ENCODE data around the gene CSNK1A1L.

The CSNK1A1L gene

DNA sequence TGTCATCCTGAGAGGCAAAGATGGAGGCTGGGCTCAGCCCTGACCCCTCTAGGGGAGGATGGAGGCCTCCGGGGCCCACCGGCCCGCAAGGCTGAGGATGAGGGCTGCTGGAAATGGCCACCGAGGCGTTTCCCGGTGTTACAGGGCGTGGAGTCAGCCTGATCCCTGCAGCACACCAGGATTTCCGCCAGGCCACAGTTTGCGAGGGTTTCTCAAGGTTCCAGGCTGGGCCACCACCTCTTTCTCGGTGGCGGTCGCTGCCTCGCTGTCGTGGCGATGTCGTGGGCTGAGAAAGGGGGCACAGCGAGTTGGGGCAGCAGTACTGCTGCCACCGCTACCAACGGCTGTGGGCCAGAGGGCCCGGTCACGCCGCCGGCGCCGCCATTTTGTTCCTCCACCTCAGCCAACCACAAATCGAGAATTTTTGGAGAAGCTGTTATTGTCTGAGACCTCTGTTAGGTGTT is at the start of gene CSNK1A1L:
Gene CSNK1A1L, minus strand, starts transcription at position 414 of the 464 bp plus-strand sequence. Its CDS starts 408 bp downstream, at position 6.
- DNase-seq = no peak
- no peak for TF ChIP-seq GATA1 (IDR thresholded peaks at IDR 0.05; ENCODE audit: low read depth, low read length)

DNA sequence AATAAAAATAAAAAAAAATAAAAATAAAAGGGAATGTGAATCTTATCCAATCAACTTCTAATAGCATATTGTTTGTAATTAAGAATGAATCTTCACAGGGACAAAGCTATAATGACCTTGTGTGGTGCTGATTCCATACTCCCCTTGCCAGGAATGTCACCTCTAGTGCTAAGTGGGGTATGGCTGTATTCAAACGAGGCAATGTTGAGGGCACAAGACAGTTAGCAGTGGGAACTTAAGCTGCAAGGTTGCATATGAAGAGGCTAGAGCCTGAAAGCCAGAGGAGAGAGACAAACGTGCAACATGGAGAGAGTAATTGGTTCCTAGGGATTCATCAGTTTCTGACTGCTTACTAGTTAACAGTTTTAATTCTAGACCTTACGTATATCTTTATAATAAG is 43.9 kb upstream of the CSNK1A1L start:
- no peak for TF ChIP-seq POLR2A (IDR thresholded peaks at IDR 0.05; ENCODE audit: low read length)

DNA sequence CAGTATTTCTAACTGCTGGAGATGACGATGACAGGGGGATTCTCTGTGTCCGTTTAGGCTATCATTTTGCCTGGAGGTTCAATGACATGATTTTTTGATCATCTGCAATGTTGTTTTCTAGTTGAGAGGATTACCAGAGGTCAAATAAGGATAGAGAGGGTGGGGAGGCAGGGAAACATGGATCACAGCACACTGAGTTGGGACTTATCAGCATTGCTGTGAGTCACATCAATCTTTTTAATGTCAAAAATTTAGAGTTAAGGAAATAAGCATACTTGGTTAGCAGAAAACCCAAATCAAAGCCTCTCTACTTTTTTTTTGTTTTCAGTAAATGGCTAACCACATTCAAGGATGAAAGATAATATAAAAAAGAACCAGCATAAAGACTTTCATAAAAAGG is 43.0 kb upstream of the CSNK1A1L start:
- TF ChIP-seq GATA1 (IDR thresholded peaks at IDR 0.05; ENCODE audit: low read depth, low read length) (no peak), POLR2A (IDR thresholded peaks at IDR 0.05; ENCODE audit: low read length) (no peak)
- no peak for DNase-seq

More for the DNA sequence above, 43.9 kb upstream of the CSNK1A1L start:
- DNase-seq = no peak

DNA sequence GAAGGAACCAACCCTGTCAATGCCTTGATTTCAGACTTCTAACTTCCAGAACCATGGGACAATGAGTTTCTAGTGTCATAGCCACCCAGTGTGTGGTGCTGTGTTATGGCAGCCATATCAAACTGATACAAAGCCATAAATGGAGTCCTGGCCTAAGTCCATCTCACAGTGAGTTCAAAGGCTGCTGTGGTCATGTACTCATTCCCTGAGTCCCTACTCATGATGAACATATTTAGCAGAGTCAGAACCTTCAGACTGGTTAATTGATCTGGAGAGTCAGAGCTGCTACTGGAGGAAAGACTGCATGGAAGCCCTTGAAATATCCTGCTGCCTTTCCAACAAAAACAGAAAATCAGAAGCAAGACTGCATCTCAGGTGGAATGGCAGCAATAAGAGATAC is 39.2 kb upstream of the CSNK1A1L start:
- TF ChIP-seq POLR2A (IDR thresholded peaks at IDR 0.05; ENCODE audit: low read length) = no peak
- no peak for TF ChIP-seq GATA1 (IDR thresholded peaks at IDR 0.05; ENCODE audit: low read depth, low read length)
- DNase-seq = no peak

DNA sequence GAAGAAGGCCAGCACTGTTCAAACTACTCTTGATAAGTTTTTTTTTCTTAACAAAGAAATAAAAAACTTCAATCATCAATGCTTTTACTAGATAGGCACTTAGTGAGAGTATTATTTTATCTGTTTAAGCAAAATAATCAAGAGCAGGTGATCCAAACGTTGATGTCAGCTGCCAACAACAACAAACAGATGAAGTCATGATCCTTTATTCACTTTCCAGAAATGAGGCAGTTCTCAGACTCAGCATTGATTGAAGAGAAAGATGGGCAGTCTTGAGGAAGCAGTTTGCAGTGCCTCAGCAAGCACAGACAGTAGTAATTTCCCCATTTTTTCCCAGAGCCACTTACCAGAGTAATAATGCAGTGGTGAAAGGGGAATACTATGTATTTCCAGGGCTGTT is 38.4 kb upstream of the CSNK1A1L start:
- no peak for DNase-seq
- no peak for TF ChIP-seq GATA1 (IDR thresholded peaks at IDR 0.05; ENCODE audit: low read depth, low read length)
- no peak for TF ChIP-seq POLR2A (IDR thresholded peaks at IDR 0.05; ENCODE audit: low read length)

DNA sequence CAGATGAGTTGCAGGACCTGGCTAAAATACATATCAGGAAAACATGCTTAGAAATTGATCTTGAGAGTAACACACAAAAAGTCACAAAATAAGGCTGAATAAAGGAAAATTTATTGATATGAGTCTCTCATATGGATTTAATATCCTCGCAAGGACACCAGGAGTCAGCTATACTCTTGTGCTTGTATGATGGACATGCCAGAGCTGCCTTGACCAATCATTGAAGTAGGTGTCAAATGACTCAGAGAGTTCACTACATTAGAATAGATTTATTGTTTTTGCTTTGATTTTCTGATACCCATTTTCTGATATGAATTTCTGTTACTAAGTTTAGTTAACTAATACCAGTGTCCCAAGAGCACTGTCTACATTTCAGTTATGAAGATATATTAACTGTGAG is 37.4 kb upstream of the CSNK1A1L start:
- no peak for DNase-seq
- TF ChIP-seq POLR2A (IDR thresholded peaks at IDR 0.05; ENCODE audit: low read length) (no peak), GATA1 (IDR thresholded peaks at IDR 0.05; ENCODE audit: low read depth, low read length) (no peak)

DNA sequence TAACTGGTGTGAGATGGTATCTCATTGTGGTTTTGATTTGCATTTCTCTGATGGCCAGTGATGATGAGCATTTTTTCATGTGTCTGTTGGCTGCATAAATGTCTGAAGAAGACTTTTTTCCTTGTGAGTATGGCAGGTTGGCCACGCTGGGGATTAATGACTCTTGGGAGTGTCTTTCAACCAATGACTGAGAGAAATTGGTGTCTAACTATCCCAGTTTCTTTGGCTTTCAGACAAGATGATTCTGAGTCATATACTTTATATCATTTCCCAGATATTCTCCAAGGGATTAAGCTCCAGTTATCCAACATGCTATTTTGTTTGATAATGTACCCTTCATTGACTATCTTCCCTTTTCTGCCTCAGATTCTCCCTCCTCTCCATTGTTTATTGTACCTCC is 35.5 kb upstream of the CSNK1A1L start:
- no peak for DNase-seq
- TF ChIP-seq POLR2A (IDR thresholded peaks at IDR 0.05; ENCODE audit: low read length) (no peak), GATA1 (IDR thresholded peaks at IDR 0.05; ENCODE audit: low read depth, low read length) (no peak)

DNA sequence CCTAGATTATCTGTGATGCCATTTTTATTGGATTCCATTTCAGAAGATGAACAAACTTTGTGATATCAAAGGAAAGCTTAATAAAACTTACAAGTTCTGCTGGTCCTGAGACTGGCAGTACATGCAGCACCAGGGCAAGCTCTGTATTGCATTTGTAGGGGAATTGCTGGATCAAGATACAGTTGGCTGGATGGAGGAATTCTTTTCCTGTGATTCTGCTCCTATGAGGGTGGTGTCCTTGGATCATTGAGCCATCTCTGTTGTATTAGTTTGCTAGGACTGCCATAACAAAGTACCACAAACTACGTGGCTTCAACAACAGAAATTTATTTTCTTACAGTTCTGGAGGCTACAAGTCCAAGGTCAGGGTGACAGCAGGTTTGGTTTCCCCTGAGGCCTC is 33.9 kb upstream of the CSNK1A1L start:
- no peak for DNase-seq
- TF ChIP-seq GATA1 (IDR thresholded peaks at IDR 0.05; ENCODE audit: low read depth, low read length) = no peak
- TF ChIP-seq POLR2A (IDR thresholded peaks at IDR 0.05; ENCODE audit: low read length) = no peak

DNA sequence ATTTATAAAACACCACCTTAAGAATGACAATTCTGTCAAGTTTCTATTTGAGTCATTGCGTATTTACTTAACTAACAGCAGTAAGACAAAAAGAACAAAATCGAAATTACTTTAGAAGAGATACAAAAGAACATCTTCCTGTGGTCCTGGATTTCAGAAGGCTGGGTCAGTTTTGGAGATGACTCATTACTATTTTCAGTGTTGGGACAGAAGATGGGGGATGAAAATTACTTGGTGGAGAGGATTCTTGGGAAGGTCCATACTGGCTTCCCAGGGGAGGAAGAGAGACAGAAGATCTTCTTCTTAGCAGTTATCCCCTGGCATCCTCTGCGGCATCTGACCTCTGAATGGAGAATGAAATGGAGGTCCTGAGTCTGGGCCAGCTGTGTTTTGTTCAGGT is 33.5 kb upstream of the CSNK1A1L start:
- TF ChIP-seq GATA1 (IDR thresholded peaks at IDR 0.05; ENCODE audit: low read depth, low read length) = no peak

DNA sequence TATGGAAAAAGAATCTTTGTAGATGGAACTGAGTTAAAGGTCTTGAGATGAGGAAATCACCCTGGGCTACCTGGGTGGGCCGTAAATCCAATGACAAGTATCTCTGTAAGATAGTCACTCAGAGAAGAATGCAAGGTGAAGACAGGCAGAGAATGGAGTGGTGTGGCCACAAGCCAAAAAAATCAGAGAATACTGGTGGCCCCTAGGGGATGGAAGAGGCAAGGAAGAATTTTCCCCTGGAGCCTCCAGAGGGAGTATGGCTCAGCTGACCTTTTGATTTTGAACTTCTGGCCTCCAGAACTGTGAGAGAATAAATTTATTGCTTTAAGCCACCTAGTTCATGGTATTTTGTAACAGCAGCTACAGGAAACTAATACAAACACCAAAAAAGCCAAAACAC is 32.7 kb upstream of the CSNK1A1L start:
- TF ChIP-seq POLR2A (IDR thresholded peaks at IDR 0.05; ENCODE audit: low read length) = no peak
- TF ChIP-seq GATA1 (IDR thresholded peaks at IDR 0.05; ENCODE audit: low read depth, low read length) = no peak

More for the DNA sequence above, 33.5 kb upstream of the CSNK1A1L start:
- DNase-seq = no peak

DNA sequence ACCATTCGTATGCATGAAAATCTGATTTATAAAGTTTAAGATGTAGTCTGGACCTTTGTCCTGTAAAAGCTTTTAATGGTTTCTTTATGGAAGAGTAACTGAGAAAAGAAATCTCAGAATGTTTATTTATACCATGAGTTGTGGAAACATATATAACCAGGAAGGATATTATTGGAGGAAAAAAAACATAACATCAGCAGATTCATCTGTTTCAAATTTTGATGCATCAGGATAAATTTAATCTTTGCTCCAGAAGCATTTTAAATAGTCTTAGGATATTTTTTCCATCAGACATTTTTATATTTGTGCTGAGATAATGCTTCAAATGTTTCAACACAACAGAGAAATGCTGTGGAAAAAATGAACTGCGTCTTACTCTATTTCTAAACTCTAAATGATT is 31.2 kb upstream of the CSNK1A1L start:
- no peak for DNase-seq
- TF ChIP-seq POLR2A (IDR thresholded peaks at IDR 0.05; ENCODE audit: low read length) (no peak), GATA1 (IDR thresholded peaks at IDR 0.05; ENCODE audit: low read depth, low read length) (no peak)

More for the DNA sequence above, 32.7 kb upstream of the CSNK1A1L start:
- DNase-seq = no peak

DNA sequence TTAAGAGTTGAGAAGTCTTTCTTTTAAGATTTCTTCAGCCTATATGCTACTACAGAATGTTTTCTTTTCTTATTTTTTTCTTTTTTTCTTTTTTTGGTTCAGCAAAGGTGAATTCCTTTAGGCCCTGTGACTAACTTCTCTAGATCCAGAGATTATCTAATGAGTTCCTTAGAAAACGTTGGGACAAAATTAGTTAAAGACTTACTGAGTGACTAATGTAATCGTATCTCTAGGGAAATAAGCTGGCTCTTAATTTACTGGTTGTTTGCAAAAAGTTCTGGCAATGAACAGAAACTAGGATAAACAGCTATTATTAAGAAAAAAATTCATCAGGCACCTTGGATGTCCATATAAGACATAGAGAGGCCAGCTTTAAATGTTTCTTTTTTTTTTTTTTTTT is 30.7 kb upstream of the CSNK1A1L start:
- no peak for DNase-seq
- TF ChIP-seq POLR2A (IDR thresholded peaks at IDR 0.05; ENCODE audit: low read length) (no peak), GATA1 (IDR thresholded peaks at IDR 0.05; ENCODE audit: low read depth, low read length) (no peak)

DNA sequence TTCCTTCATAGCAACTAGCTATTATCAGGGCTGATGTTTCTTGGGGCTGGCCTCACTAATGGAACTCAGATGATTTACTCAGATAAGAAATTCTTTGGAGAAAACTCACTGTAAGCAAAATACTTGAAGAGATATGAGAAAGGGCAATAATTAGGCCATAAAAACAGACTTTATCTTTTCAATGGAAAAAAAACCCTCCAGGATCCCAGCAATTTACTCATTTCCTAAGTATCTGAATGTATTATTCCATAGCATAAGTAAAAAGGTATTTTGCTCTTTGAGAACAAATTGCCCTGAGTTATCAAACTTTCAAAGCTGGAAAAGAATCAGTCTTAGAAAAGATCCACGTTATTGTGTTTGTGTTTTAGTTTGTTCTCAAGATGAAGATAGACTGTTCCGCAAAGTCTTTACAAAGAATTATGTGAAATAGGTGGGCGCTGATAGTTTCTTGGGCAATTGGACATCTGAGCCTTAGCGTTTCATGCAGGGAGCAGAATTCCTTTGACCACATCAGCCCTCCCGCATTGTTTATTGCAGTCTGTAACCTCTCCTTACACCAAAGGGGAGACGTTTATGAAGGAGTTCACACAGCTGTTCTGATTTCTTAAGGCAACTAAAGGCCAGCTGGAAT is 29.1 kb upstream of the CSNK1A1L start:
- TF ChIP-seq POLR2A (IDR thresholded peaks at IDR 0.05; ENCODE audit: low read length) (no peak), GATA1 (IDR thresholded peaks at IDR 0.05; ENCODE audit: low read depth, low read length) (no peak)
- no peak for DNase-seq

DNA sequence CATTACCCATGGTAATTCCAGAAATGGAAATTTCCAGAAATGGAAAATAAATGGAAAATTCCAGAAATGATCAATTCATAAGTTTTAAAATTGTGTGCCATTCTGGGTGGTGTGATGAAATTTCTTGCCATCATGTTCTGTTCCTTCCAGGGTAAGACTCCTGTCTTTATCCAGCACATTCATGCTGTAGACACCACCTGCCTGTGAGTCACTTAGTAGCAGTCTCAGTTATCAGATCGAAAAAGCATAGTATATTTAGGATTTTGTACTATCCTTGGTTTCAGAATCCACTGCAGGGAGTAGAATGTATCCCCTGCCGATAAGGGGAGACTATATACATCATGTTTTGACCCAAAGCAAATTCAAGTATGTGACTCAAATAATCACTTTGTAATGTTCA is 26.7 kb upstream of the CSNK1A1L start:
- DNase-seq = no peak
- TF ChIP-seq GATA1 (IDR thresholded peaks at IDR 0.05; ENCODE audit: low read depth, low read length) (no peak), POLR2A (IDR thresholded peaks at IDR 0.05; ENCODE audit: low read length) (no peak)

DNA sequence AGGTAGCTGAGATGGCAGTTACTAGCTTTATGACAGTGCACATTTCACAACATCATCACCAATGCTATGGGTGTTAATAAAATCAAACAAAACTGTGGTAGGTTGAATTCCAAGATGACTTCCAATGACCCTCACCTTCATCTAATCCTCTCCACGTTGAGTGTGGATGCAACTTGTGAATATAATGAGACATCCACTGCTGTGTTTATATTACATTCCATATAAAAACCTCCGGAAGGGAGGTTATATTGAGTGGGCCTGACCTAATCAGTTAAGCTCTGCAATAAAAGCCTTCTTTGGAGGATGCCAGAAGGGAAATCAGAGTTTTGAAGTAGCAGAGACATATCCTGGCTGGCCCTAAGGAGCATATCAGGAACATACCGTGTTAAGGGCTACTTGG is 25.6 kb upstream of the CSNK1A1L start:
- DNase-seq = no peak

DNA sequence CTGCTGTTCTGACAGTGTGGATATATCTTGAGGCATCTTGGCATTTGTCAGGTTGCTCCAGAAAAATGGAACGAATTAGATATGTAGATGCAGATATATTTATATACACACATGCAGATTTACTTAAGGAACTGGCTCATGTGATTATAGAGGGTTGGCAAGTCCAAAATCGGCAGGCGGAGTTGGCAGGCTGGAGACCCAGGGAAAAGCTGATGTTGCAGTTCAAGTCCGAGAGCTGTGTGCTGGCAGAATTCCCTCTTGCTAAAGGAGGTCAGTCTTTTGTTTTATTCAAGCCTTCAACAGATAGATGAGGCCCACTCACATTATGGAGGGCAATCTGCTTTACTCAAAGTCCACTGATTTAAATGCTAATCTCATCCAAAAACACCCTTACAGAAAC is 24.4 kb upstream of the CSNK1A1L start:
- DNase-seq = no peak

More for the DNA sequence above, 25.6 kb upstream of the CSNK1A1L start:
- TF ChIP-seq GATA1 (IDR thresholded peaks at IDR 0.05; ENCODE audit: low read depth, low read length) (no peak), POLR2A (IDR thresholded peaks at IDR 0.05; ENCODE audit: low read length) (no peak)

More for the DNA sequence above, 24.4 kb upstream of the CSNK1A1L start:
- TF ChIP-seq POLR2A (IDR thresholded peaks at IDR 0.05; ENCODE audit: low read length) (no peak), GATA1 (IDR thresholded peaks at IDR 0.05; ENCODE audit: low read depth, low read length) (no peak)
